Mammary epithelial cell (primary cell): Measurements from ENCODE around the gene UACA.

Experiments
- EZH2 ChIP-seq: IDR thresholded peaks from 2 replicates; pipeline ENCODE4 v1.6.1; 2012; ENCODE audit warnings: low read length, inconsistent platforms, borderline replicate concordance
- TF ChIP-seq, protein P1 (sequence below), 2 donors: IDR thresholded peaks in 1 of 2; conservative IDR thresholded peaks in 1 of 2; 2 replicates each; pipeline ENCODE4 v1.5.1; 2011 to 2012; ENCODE audit warnings: inconsistent platforms in 2 of 2, low read length in 2 of 2, mild to moderate bottlenecking in 2 of 2, control low read depth in 1 of 2, low read depth in 1 of 2; ENCODE audit not compliant: insufficient read depth in 1 of 2; ENCODE audit errors: extremely low read depth in 1 of 2

DNA sequence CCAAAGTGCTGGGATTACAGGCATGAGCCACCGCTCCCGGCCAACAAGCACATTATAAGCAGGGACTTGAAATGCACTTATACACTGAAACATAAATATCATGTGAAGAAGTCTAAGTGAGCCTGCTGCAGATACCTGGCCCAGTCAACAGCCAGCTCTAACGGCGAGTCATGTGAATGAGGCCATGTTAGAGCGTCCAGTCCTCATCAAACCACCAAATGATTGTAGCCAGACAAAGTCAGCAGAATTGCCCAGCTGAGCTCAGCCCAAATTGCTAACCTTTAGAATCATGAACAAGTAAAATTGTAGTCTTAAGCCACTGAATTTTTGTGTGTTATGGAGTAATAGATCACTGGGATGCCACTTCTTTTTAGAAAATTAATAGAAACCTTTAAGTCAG is 37.8 kb upstream of the UACA start:
- TF ChIP-seq, protein P1, sequence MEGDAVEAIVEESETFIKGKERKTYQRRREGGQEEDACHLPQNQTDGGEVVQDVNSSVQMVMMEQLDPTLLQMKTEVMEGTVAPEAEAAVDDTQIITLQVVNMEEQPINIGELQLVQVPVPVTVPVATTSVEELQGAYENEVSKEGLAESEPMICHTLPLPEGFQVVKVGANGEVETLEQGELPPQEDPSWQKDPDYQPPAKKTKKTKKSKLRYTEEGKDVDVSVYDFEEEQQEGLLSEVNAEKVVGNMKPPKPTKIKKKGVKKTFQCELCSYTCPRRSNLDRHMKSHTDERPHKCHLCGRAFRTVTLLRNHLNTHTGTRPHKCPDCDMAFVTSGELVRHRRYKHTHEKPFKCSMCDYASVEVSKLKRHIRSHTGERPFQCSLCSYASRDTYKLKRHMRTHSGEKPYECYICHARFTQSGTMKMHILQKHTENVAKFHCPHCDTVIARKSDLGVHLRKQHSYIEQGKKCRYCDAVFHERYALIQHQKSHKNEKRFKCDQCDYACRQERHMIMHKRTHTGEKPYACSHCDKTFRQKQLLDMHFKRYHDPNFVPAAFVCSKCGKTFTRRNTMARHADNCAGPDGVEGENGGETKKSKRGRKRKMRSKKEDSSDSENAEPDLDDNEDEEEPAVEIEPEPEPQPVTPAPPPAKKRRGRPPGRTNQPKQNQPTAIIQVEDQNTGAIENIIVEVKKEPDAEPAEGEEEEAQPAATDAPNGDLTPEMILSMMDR (conservative IDR thresholded peaks at IDR 0.05 in 1 of 2, IDR thresholded peaks at IDR 0.05 in 1 of 2; ENCODE audit: extremely low read depth in 1 of 2, insufficient read depth in 1 of 2, low read depth in 1 of 2, low read length in 2 of 2): no peak
- TF ChIP-seq EZH2: no peak
